ENCODE data around the gene MT3. TPM values are rescaled to one million over a fixed set of nuclear protein-coding genes. Genes with fewer than 3 reads are reported as not detected.
A peak's percentile ranks its signal among the peaks of the same experiment; 100 is the strongest.

Gene MT3
- polyA plus RNA-seq, 3 donors = 0.91 to 2.7 (median 1.8) TPM

DNA sequence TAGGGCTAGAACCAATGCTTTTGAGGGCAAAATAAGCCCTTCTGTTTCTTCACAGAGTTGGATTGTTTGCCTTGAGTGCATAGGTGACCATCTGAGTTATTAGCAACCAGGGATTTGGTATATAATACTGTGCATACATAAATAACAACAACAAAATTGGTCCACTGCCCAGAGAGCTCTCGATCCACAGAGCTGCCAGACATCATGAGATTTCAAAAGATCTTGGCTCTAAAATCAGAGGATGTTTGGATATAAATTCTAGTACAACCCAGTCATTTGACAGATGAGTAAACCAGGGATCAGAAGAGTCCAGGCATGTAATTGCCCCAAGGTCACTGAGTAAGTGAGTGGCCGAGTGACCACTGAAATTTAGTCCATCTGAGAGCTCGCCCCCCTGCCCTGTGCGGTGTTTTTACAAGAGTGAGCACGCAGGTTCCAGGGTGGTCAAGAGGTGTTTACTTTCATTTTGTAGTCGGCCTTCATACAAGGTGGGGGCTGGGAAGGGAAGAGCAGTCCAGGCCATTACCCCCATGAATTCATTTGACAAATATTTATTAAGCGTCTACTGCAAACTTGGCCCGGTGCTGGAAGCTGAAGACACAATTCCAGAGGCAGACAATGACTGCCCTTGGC, 17.3 kb downstream of the MT3 start:
- H3K27ac ChIP-seq (ENCODE audit: low read depth, low read length) = peak overlapping the region; percentile 84

DNA sequence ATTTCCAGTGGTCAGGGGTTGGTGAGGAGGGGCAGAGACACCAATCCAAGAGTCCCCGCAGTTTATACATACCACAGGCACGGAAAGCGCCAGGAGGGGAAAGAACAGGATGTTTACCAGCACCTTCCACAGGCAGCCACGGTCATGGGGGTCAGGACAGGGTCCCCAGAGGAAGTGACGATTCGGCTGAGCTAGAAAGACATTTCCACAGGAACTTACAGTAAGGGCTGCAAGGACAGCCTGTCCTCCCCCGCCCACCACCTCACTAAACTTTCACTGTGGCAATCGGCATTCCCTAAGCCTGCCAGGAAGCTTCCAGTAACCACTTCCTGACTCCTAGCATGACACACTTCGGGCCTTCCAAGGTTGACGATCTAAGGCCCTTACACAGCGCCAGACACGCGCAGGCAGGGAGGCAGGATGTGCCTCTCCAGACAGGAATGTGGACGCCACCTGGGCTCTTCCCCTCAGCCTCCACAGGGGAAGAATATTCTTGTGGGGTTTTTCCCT, 17.8 kb downstream of the MT3 start:
- H3K27ac ChIP-seq (ENCODE audit: low read depth, low read length) = peak overlapping the region; percentile 84
- 26 to 70% (median 30%) methylated on average over 14 of the region's 14 CpGs for WGBS, 3 donors

More for the DNA sequence above, 17.3 kb downstream of the MT3 start:
- WGBS, 3 donors = 37 to 41% (median 40%) methylated on average over 8 of the region's 8 CpGs

DNA sequence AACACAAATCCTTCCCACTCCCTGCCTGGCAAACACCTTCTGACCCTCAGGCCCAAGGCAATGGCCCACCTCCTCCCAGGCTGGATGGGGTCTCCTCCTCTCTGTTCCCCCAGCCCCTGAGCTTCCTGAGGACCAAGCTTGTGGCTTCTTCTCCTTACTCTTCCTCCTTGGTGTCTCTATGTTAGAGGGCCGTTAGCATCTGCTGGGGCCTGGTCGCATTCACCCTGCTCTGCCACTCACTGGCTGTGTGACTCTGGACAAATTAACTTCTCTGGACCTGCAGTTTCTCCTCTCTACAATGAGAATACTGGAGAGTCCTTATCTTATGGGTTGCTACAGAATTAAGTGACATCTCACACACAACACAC, 18.3 kb downstream of the MT3 start:
- WGBS, 3 donors = 49 to 92% (median 56%) methylated on average over 2 of the region's 2 CpGs
- H3K27ac ChIP-seq (ENCODE audit: low read depth, low read length) = peak overlapping the region; percentile 96

- H3K27ac ChIP-seq (ENCODE audit: low read depth, low read length) = peak within 1 kb of the TSS; percentile 96
- 5 to 7% (median 5%) methylated on average over 57 to 62 of the region's 62 CpGs for WGBS, 3 donors
These were observed 18.9 kb downstream of the MT3 start, which contains the start of gene MT2A for GRCh38 chr16:56608043-56608875. Gene MT2A, plus strand, starts transcription at chr16:56608584. Its CDS starts 72 bp downstream, at chr16:56608656.

- WGBS, 3 donors = 0 to 1% (median 1%) methylated on average over 21 of the region's 21 CpGs
- peak overlapping the region; percentile 81 for H3K27ac ChIP-seq (ENCODE audit: low read depth, low read length)
These were observed 19.6 kb downstream of the MT3 start for GRCh38 chr16:56608876-56609462.

GRCh38 chr16:56609463-56609921, 20.2 kb downstream of the MT3 start:
- peak overlapping the region; percentile 36 for H3K27ac ChIP-seq (ENCODE audit: low read depth, low read length)
- WGBS, 3 donors = 0 to 1% (median 0%) methylated on average over 6 of the region's 6 CpGs

DNA sequence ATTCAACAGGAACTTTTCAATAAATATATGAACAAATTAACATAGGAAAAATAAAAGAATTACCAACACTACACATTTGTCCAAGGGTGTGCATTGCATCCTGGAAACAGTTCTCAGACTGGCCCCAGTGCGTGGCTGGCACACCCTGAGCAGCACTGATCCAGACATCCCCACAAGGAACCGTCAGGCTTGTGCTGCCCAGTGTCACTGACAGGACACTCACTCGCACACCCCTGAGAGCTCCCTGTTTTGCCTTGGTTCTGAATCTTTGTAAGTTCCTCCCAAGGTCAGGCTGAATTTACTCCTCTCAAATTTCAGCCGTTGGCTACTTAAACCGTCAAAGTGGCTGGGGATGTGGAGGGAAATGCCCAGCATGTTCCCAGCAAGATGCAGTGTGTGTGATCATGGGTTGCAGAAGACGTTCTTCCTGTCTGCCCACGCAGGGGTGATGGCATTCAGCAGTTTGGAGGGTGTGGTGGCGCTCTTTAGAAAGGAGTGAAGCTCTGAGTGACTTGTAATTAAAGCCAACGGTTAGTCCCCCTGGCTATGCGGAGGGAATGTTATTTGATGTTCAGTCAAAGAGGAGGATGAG, 20.8 kb downstream of the MT3 start:
- H3K27ac ChIP-seq (ENCODE audit: low read depth, low read length) = peak overlapping the region; percentile 61
- WGBS, 3 donors = 15 to 21% (median 19%) methylated on average over 10 of the region's 10 CpGs

DNA sequence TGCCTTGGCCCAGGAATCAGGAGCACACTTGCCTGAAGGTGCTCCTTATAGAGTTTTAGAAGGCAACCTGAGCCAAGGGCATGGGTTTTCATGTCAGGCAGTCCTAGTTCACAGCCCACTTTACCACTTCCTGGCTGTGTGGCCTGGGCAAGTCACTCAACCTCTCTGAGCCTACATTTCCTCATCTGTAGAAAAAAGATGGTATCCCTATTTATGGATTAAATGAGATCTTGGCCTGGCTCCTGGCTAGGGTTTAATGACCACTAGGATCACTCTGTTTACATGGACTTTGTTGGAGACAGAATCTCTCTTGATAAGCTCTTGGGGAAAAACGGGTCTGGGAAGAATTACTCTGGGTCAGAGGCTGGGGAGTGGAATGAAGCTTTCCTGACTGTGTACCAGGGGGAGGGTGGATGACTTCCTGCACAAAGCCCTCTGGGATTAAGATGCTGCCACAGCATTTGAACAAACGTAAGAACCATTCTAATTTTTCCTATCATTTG, 21.3 kb downstream of the MT3 start:
- 39 to 47% (median 41%) methylated on average over 2 of the region's 2 CpGs for WGBS, 3 donors
- peak overlapping the region; percentile 61 for H3K27ac ChIP-seq (ENCODE audit: low read depth, low read length)

DNA sequence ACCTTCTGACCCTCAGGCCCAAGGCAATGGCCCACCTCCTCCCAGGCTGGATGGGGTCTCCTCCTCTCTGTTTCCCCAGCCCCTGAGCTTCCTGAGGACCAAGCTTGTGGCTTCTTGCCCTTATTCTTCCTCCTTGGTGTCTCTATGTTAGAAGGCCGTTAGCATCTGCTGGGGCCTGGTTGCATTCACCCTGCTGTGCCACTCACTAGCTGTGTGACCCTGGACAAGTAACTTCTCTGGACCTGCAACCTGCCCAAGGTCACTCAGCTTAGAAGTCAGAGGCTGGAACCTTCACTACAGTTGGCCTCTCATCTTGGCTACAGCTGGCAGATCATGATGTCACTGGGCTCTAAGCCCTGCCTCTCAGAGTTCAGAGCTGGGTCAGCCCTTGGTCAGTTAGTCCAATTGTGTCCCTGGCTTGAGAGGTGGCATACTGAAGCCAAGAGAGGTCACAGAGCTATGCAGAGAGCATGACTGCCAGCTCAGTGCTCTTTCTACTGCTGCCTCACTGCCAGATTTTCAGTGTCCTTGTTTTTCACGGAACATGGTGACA, 22.0 kb downstream of the MT3 start:
- H3K27ac ChIP-seq (ENCODE audit: low read depth, low read length) = peak overlapping the region; percentile 70
- 31 to 58% (median 45%) methylated on average over 2 of the region's 2 CpGs for WGBS, 3 donors

GRCh38 chr16:56613706-56614105, 24.4 kb downstream of the MT3 start:
- no peak overlapping the region for H3K27ac ChIP-seq (ENCODE audit: low read depth, low read length)

GRCh38 chr16:56614549-56614991, 25.2 kb downstream of the MT3 start:
- H3K27ac ChIP-seq (ENCODE audit: low read depth, low read length) = no peak overlapping the region

DNA sequence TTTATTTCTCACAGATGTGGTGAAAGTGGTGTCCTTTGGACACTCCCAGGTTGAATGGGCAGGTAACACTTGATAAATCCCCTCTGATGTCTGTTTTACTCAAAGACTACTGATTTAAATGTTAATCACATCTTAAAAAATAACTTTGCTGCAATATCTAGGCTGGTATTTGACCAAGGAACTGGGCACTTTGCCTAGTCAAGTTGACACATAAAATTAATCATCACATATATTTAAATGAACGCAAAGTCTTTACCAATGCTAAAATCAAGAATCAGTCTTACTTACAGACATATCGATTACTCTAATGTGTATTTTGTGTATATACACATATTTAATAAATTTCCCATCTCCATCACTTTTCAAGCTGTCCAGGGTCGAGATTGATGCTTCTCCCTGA, 26.0 kb downstream of the MT3 start:
- WGBS, 3 donors = 58 to 94% (median 89%) methylated on average over 3 of the region's 3 CpGs

DNA sequence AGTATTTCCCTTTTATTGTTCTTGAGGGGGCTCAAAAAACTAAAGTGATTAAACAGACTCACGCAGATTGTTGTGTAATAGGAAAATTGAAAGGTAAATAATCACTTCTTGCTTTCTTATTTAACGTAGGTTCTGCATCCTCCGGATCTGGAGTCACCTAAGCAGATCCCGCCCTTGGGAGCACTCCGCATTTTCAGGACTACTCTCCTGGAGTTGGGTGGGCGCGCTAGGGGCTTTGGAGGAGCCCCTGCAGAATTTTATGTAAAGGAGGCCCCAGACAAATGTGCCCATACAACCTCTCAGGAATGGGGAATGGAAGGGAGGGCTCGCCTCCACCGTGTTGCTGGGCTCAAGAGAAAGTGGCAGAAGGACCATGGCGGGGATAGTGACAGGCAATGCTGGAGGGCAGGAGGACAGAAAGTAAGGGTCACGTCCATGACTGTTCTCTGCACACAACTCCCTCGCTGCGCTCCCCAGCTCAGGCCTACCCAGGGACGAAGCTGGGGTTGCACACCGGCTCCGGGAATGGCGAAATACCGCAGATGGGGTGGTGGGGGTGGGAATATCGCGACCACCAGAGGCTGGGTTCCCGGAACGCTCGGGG, 27.4 kb downstream of the MT3 start:
- WGBS, 3 donors = 49 to 55% (median 49%) methylated on average over 23 of the region's 23 CpGs
- no peak overlapping the region for H3K27ac ChIP-seq (ENCODE audit: low read depth, low read length)

More for the DNA sequence above, 26.0 kb downstream of the MT3 start:
- H3K27ac ChIP-seq (ENCODE audit: low read depth, low read length) = no peak overlapping the region

GRCh38 chr16:56617212-56618085, 28.1 kb downstream of the MT3 start:
- WGBS, 3 donors = 2 to 4% (median 3%) methylated on average over 27 to 40 of the region's 41 CpGs
- peak overlapping the region; percentile 77 for H3K27ac ChIP-seq (ENCODE audit: low read depth, low read length)

- 55 to 72% (median 72%) methylated on average over 6 of the region's 6 CpGs for WGBS, 3 donors
- H3K27ac ChIP-seq (ENCODE audit: low read depth, low read length) = peak overlapping the region; percentile 77
These were observed 28.8 kb downstream of the MT3 start for GRCh38 chr16:56618138-56618537.

DNA sequence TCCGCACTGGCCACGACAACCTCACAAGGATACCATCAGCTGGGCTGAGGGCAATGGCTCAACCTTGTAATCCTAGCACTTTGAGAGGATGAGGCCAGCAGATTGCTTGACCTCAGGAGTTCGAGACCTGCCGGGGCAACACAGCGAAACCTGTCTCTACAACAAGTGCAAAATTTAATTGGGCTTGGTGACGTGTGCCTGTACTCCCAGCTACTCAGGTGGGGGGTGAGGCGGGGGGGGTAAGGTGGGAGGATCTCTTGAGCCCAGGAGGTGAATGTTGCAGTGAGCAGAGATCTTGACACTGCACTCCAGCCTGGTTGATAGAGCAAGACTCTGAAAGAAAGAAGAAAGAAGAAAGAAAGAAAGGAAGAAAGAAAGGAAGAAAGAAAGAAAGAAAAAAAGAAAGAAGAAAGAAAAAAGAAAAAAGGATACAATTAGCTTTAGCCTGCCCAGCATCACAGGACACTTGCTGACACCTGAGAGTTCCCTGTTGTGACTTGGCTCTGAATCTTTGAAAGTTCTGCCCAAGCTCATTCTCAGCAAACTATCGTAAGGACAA, 31.1 kb downstream of the MT3 start:
- 76 to 90% (median 77%) methylated on average over 8 of the region's 8 CpGs for WGBS, 3 donors

More for the DNA sequence above, 31.1 kb downstream of the MT3 start:
- H3K27ac ChIP-seq (ENCODE audit: low read depth, low read length) = no peak overlapping the region
